Heart left ventricle (tissue), 16 donors: Measurements from ENCODE around the gene LOXHD1. TPM values are rescaled to one million over a fixed set of nuclear protein-coding genes. Genes with fewer than 3 reads are reported as not detected.

Experiments used
- ATAC-seq, 4 donors: fragments of 200-7000 bp; cut with Tn5 transposase; one replicate each; pipeline ENCODE4 v1.9.1; 2020 to 2022; ENCODE audit warnings: moderate library complexity in 4 of 4, mild to moderate bottlenecking in 3 of 4, moderate number of reproducible peaks in 1 of 4
- DNase-seq, 5 donors: peaks; one replicate each; pipeline ENCODE4 v3.0.0-alpha.2; 2020
- H3K27ac ChIP-seq, 12 donors: fragments of 200-600 bp; sonication (generic) in 4 of 12; one replicate each; pipeline versions ENCODE4 v1.5.0 to v1.8.0; 2016 to 2022; ENCODE audit warnings: mild to moderate bottlenecking in 2 of 12
- H3K27me3 ChIP-seq, 9 donors: fragments of 200-600 bp; sonication (generic) in 2 of 9; one replicate each; pipeline versions ENCODE4 v1.5.1 to v1.8.0; 2016 to 2022; ENCODE audit warnings: mild to moderate bottlenecking in 3 of 9
- H3K36me3 ChIP-seq, 9 donors: fragments of 200-600 bp; sonication (generic) in 2 of 9; one replicate each; pipeline versions ENCODE4 v1.5.0 to v1.8.0; 2018 to 2022; ENCODE audit warnings: mild to moderate bottlenecking in 2 of 9
- H3K4me1 ChIP-seq, 12 donors: fragments of 200-600 bp; sonication (generic) in 4 of 12; one replicate each; pipeline versions ENCODE4 v1.5.0 to v1.8.0; 2016 to 2022; ENCODE audit warnings: mild to moderate bottlenecking in 3 of 12
- H3K4me3 ChIP-seq, 12 donors: fragments of 200-600 bp; sonication (generic) in 4 of 12; one replicate each; pipeline versions ENCODE4 v1.5.0 to v1.8.0; 2017 to 2022; ENCODE audit warnings: mild to moderate bottlenecking in 9 of 12, moderate library complexity in 4 of 12
- H3K9me3 ChIP-seq, 12 donors: fragments of 200-600 bp; sonication (generic) in 4 of 12; one replicate each; pipeline versions ENCODE4 v1.5.0 to v1.8.0; 2016 to 2022; ENCODE audit warnings: mild to moderate bottlenecking in 1 of 12
- CTCF ChIP-seq, 12 donors: fragments of 200-600 bp; sonication (generic) in 4 of 12; IDR thresholded peaks; one replicate each; pipeline versions ENCODE4 v1.5.0 to v1.8.0; 2018 to 2022; ENCODE audit warnings: antibody characterized with exemption in 12 of 12, mild to moderate bottlenecking in 5 of 12
- POLR2A ChIP-seq, 2 donors: fragments of 450-650 bp; IDR thresholded peaks; one replicate each; pipeline ENCODE4 v1.6.1; 2017; ENCODE audit warnings: antibody characterized with exemption in 2 of 2, mild to moderate bottlenecking in 2 of 2, moderate library complexity in 2 of 2
- WGBS, 4 donors: extraction: QIAGEN DNeasy Blood & Tissue Kit in 2 of 4; methylation state at CpG; one replicate each; pipeline versions ENCODE4 v1.1.5 to v1.1.7; 2013 to 2018; 5-methylcytosine and 5-hydroxymethylcytosine counted together
- intact Hi-C, 10 donors: fragments of 100-400 bp; cut with DNase I; formaldehyde crosslinking; loops; one replicate each; pipeline versions ENCODE4 v1.11.1 to v1.14.2; 2022
- polyA plus RNA-seq, 2 donors: library from polyadenylated mRNA; stranded (reverse); fragments of 200-250 nt; gene quantifications; one replicate each; pipeline ENCODE4 v1.2.3, GENCODE V29; 2013
- total RNA-seq, 9 donors: library from RNA; depleted of rRNA in 2 of 9; stranded (reverse); fragments of >200 nt in 2 of 9; fragmentation: NEBNext Ultra II Directional in 3 of 9; extraction: Animal tissue kit (Norgen Biotek cat#: 25700) in 3 of 9; gene quantifications; one replicate each; pipeline versions ENCODE4 v1.1.0 to v1.2.4, GENCODE V29; 2016 to 2023
- donor health status: ischemic (EF 13 %, LVEDD 7.1; RV severe dilation, severe dysfunction).
- donor health status: healthy with polysubstance abuse.
- donor health status: DM: no; HTN: yes; CAD: no.
- donor health status: DM: no; HTN: no; CAD: no.
- donor health status: ischemic (EF 25% LVEDD 6.9; RV normal size, moderate dysfunction).
- donor health status: ischemic (EF 25% LVEDD 5.7; RV mildly dilated, moderate dysfunction).
- donor health status: healthy.
- donor health status: DM: yes; HTN: yes; CAD: no.
- donor health status: ischemic (EF 35%, LVEDD 5.7; RV mildly dilated, moderate dysfunction).
- donor health status: nonischemic (EF 11% LVEDD 7.7; RV severe dilation, severe dysfunction).
- donor health status: DM: yes; HTN: yes; CAD: no.
- donor health status: PGD.
- donor health status: ischemic (EF 29% LVEDD 5.4; RV normal size, mild dysfunction).
- donor health status: nonischemic (EF 23%, LVEDD 6.1; RV moderate dilation, normal function).

LOXHD1 gene
- total and polyA plus RNA-seq, 11 donors = 0.19 to 1.9 (median 0.54) TPM

GRCh38 chr18:46596119-46596518 lies 60.9 kb downstream of the LOXHD1 start:
- no peak for DNase-seq
- TF ChIP-seq CTCF (IDR thresholded peaks at IDR 0.05) = no peak
- Histone ChIP-seq H3K27me3 (no peaks in the 10 kb centered on the region), H3K4me3 (no peak overlapping the region), H3K36me3 (no peaks in the 10 kb centered on the region), H3K4me1 (peaks cover 0 to 10% (median 0%) of the 10 kb centered on the region in 12 donors), H3K27ac (no peak overlapping the region), H3K9me3 (peaks cover 0 to 14% (median 0%) of the 10 kb centered on the region in 12 donors)
- ATAC-seq = no peak
- intact Hi-C loops = no loop called here

- H3K9me3 ChIP-seq = peaks cover 0 to 4% (median 0%) of the 10 kb centered on the region in 12 donors
- no peaks in the 10 kb centered on the region for H3K27me3 ChIP-seq
- intact Hi-C loops = no loop called here
- no peak overlapping the region for H3K4me3 ChIP-seq
- peaks cover 0 to 19% (median 1%) of the 10 kb centered on the region in 12 donors for H3K4me1 ChIP-seq
- TF ChIP-seq CTCF (IDR thresholded peaks at IDR 0.05) (no peak), POLR2A (IDR thresholded peaks at IDR 0.05) (no peak)
- DNase-seq (no peak), ATAC-seq (peak in 1 of 4 donors; percentile 53)
- no peaks in the 10 kb centered on the region for H3K36me3 ChIP-seq
- WGBS, 4 donors = 53 to 64% (median 61%) methylated on average over 6 to 7 of the region's 7 CpGs
- H3K27ac ChIP-seq = no peak overlapping the region
These were observed 65.1 kb downstream of the LOXHD1 start for GRCh38 chr18:46591783-46592391.

- ATAC-seq = no peak
- WGBS, 4 donors = 52 to 90% (median 61%) methylated on average over 7 of the region's 7 CpGs
- DNase-seq = no peak
- Histone ChIP-seq H3K27me3 (no peaks in the 10 kb centered on the region), H3K9me3 (no peaks in the 10 kb centered on the region), H3K36me3 (no peaks in the 10 kb centered on the region), H3K27ac (no peak overlapping the region), H3K4me1 (peaks cover 0 to 19% (median 1%) of the 10 kb centered on the region in 12 donors), H3K4me3 (no peak overlapping the region)
- intact Hi-C loops = no loop called here
- TF ChIP-seq CTCF (IDR thresholded peaks at IDR 0.05) = no peak
- no peak for TF ChIP-seq POLR2A (IDR thresholded peaks at IDR 0.05)
These were observed 66.9 kb downstream of the LOXHD1 start for GRCh38 chr18:46590103-46590502.

GRCh38 chr18:46588971-46589660 lies 67.9 kb downstream of the LOXHD1 start:
- H3K27ac ChIP-seq = no peak overlapping the region
- WGBS, 4 donors = 68 to 85% (median 74%) methylated on average over 8 of the region's 8 CpGs
- ATAC-seq = no peak
- H3K4me1 ChIP-seq = peaks cover 0 to 19% (median 1%) of the 10 kb centered on the region in 12 donors
- no peak for DNase-seq
- no peaks in the 10 kb centered on the region for H3K9me3 ChIP-seq
- no peaks in the 10 kb centered on the region for H3K27me3 ChIP-seq
- intact Hi-C loops = no loop called here
- TF ChIP-seq POLR2A (IDR thresholded peaks at IDR 0.05) (no peak), CTCF (IDR thresholded peaks at IDR 0.05) (no peak)
- no peak overlapping the region for H3K4me3 ChIP-seq
- H3K36me3 ChIP-seq = no peaks in the 10 kb centered on the region
